ENCODE measurements around the gene MAPK8IP3.

MAPK8IP3 gene, protein sequence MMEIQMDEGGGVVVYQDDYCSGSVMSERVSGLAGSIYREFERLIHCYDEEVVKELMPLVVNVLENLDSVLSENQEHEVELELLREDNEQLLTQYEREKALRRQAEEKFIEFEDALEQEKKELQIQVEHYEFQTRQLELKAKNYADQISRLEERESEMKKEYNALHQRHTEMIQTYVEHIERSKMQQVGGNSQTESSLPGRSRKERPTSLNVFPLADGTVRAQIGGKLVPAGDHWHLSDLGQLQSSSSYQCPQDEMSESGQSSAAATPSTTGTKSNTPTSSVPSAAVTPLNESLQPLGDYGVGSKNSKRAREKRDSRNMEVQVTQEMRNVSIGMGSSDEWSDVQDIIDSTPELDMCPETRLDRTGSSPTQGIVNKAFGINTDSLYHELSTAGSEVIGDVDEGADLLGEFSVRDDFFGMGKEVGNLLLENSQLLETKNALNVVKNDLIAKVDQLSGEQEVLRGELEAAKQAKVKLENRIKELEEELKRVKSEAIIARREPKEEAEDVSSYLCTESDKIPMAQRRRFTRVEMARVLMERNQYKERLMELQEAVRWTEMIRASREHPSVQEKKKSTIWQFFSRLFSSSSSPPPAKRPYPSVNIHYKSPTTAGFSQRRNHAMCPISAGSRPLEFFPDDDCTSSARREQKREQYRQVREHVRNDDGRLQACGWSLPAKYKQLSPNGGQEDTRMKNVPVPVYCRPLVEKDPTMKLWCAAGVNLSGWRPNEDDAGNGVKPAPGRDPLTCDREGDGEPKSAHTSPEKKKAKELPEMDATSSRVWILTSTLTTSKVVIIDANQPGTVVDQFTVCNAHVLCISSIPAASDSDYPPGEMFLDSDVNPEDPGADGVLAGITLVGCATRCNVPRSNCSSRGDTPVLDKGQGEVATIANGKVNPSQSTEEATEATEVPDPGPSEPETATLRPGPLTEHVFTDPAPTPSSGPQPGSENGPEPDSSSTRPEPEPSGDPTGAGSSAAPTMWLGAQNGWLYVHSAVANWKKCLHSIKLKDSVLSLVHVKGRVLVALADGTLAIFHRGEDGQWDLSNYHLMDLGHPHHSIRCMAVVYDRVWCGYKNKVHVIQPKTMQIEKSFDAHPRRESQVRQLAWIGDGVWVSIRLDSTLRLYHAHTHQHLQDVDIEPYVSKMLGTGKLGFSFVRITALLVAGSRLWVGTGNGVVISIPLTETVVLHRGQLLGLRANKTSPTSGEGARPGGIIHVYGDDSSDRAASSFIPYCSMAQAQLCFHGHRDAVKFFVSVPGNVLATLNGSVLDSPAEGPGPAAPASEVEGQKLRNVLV (N-terminal part only)

DNA sequence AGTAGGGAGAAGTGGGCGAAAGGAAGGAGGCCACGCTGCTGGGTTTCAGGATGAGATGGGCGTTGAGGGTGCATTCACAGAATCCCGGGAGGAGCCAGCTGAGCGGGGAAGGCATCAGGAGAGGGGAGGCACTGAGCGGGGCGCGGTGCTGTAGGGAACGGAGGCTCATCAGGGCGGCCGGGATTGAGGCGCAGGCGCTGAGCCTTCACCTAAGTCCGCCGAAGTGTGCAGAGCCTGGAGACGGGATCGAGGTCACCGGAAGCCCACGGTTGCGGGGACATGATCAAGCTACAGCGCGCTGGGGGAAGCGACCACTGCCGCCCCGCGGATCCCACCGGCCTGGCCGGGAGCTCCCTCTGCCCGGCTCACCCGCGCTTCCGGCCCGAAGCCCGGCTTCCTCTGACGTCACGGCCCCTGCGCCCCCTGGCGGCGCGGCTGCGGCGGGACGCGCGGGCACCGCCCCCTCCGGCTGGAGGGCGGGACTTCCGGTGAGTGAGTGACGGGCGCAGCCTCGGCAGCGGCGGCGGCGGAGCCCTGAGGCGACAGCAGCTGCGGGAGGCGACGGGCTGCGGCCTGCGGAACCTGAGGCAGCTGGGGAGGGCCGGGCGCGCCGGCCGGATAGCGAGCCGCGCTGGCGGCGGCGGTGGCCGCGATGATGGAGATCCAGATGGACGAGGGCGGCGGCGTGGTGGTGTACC is at the start of gene MAPK8IP3:
MAPK8IP3 (plus strand) TSS at position 508 of the 698 bp plus-strand sequence; CDS start at position 653, 145 bp downstream.
- peak; percentile 94 for DNase-seq (ENCODE audit: low read depth)

GRCh38 chr16:1656808-1657617 is 49.0 kb upstream of the MAPK8IP3 start:
- no peak for DNase-seq (ENCODE audit: low read depth)

- DNase-seq (ENCODE audit: low read depth): no peak
Observed at GRCh38 chr16:1657841-1658240, 48.2 kb upstream of the MAPK8IP3 start.

DNA sequence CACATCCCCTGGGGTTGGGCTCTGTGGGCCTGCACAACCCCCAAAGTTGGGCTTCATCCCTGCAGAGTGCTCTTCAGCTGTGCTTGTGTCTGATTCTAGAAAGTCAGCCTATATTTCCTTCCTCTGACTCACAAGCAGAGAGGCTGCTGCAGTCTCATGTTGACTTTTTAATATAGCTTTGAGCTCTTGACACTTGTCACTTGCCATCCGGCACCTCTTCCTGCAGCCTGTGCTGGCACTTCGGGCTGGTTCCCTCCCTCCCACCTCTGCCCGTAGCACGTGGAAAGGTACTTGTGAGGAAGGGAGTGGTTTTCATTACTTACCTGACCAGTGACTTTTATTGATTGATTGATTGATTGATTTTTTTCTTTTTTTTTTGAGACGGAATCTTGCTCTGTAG is 47.0 kb upstream of the MAPK8IP3 start:
- DNase-seq (ENCODE audit: low read depth): no peak

DNA sequence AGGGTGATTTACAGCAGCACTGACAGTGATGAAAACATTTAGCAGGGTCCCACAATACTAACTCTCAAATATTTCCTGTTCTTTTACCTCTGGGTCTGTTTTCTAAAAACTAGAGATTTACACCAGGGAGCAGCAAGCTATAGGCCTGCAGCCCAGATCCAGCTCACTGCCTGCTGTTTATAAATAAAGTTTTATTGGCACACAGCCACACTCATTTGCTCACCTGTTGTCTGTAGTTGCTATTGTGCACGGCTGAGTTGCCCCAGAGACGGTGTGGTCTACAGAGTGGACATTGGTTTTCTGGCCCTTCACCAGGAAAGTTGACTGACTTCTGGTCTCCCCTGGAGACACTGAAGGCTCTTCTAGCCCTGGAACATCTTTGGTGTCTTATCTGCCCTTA is 44.2 kb upstream of the MAPK8IP3 start:
- DNase-seq (ENCODE audit: low read depth): no peak

DNA sequence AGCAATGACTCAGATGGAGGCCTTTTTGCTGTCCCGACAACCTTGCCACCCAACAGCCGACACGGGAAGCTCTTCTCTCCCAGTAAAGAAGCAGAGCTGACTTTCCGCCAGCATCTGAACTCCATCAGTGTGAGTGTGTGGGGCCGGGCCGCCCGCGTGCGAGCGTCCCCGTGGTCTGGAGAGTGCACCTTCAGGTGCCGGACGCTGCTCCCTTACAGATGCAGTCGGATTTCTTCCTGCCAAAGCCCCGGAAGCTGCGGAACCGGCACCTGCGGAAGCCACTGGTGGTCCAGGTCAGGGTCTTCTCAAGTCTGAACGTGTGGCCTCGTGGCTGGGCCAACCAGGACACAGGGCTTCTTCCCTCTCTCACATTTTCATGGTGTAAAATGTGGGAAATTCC is 43.5 kb upstream of the MAPK8IP3 start:
- DNase-seq (ENCODE audit: low read depth): no peak

DNA sequence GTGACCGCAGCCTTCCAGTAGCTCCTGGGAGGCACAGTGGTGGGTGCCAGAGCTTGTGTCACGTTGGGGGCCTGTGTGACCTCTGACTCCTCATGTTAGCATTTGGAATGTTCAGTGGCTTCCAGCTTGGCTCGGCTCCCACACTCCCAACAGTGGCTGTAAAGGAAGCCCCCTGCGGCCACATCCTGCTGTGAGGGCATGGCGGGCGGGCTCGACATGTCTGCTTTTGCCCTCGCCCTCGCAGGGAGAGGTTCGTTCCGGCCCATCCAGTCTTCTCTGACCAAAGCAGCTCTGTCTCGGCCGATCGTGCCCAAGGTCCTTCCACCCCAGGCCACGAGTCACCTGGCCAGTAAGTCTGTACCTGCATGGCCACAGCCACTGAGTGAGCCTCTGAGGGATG is 40.2 kb upstream of the MAPK8IP3 start:
- no peak for DNase-seq (ENCODE audit: low read depth)

DNA sequence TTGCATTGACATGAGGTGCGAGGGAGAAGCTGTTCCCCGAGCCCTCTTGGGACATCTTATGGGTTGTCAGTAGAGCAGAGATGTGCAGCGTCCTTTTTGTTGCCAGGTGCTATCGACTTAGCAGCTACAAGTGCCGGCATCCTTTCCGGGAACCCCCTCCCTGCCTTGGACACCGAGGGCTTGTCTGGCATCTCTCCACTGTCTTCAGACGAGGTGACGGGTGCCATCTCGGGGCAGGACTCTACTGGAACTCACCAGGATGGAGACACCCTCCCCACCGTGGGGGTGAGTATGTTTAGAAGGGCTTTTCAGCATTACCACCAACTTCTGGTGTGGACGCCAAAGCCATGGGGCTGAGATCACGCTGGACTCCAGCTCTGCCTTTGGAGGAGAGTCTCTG is 39.7 kb upstream of the MAPK8IP3 start:
- no peak for DNase-seq (ENCODE audit: low read depth)

GRCh38 chr16:1667271-1667670 is 38.7 kb upstream of the MAPK8IP3 start:
- DNase-seq (ENCODE audit: low read depth): no peak

- no peak for DNase-seq (ENCODE audit: low read depth)
Observed at GRCh38 chr16:1667916-1668315, 38.1 kb upstream of the MAPK8IP3 start.

- no peak for DNase-seq (ENCODE audit: low read depth)
Observed at GRCh38 chr16:1668612-1669319, 37.2 kb upstream of the MAPK8IP3 start.

DNA sequence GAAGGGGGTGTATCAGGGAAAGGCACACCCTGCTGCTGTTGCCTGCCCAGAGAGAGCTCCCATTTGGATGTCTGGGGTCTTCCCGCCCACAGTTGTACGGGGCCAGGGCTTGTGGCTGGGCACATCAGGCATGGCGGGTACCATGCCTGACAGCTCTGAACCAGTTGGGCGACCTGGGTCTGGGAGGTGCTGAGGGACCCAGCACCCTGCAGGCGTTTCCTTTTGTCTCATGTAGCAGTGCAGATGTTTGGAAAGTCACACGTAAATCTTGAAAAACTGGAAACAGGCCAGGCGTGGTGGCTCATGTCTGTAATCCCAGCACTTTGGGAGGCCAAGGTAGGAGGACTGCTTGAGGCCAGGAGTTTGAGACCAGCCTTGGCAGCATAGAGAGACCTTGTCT is 36.3 kb upstream of the MAPK8IP3 start:
- DNase-seq (ENCODE audit: low read depth): no peak

- DNase-seq (ENCODE audit: low read depth): no peak
Observed at GRCh38 chr16:1670371-1670770, 35.6 kb upstream of the MAPK8IP3 start.

- no peak for DNase-seq (ENCODE audit: low read depth)
Observed at GRCh38 chr16:1670866-1671265, 35.1 kb upstream of the MAPK8IP3 start.

DNA sequence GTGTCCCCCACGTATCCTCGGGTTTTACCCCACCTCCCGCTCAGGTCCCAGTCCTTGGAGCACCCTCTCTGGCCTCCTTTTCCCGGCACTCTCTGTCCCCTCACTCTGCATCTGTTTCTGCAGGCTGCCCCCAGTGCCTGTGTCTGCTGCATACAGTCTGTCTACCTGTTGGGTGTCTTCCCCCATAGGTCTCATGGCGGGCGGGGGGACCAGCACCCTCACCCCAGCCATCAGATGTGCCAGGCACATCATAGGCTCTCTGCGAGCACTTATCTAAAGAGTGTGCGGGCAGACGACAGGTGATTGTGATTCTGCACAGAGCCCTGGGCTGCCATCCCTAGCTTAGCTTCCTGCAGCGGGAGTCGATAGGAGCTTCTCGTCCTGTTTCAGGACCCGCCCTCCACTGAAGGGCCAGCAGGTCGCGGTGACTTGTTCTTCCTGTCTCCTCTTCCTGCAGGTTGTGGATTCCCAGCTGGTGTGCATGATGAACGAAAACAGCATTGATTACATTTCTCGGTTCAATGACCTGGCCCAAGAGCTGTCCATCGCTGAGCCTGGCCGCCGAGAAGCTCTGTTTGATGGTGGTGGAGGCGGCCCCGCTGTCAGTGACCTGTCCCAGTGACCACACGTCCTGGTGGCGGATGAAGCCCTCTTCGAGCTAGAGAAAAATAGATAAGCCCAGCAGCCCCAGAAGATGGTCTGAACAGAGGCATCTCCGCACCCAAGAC is 32.4 kb upstream of the MAPK8IP3 start:
- no peak for DNase-seq (ENCODE audit: low read depth)

DNA sequence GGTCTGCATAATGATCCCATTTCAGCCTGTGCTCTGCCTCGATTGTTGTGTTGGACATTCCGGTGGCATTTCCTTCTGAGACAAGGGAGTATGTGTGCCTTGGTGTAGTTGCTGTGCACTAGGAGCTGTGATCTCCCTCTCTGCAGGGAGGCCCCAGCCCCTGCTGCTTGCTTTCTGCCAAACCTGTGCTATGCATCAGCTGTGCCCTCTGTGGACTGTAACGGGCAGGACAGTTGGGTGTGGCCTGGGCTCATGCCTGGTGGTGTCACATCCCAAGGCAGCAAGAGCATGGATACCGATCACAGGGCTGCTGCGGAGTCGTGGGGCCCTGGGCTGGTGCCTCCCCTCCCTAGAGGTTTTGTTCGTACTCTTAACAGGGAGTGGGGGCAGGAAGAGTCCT is 31.7 kb upstream of the MAPK8IP3 start:
- DNase-seq (ENCODE audit: low read depth): no peak

- DNase-seq (ENCODE audit: low read depth): no peak
Observed at GRCh38 chr16:1674751-1675664, 31.0 kb upstream of the MAPK8IP3 start.

DNA sequence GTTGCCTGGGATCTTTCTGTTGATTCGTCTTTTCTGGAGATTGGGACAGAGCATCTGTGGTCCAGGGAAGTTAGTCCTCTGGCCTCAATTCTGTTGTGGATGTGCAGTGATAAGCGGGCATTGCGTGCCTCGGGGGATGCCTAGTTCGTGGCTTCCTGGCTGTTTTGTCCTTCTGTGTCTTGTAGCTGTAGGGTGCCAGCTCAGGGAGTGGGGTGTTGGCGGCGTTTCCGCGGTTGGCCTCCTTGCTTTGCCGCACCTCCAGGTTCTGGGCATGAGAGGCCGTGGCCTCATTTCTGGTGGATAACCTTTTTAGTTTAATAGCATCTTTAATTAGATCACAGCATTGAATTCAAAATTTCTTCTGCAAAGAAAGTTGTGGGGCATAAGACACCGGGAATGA is 29.3 kb upstream of the MAPK8IP3 start:
- no peak for DNase-seq (ENCODE audit: low read depth)

All from stimulated activated CD8-positive, alpha-beta memory T cell treated with anti-CD3 and anti-CD28 coated beads, Interleukin-12 subunit alpha, Interleukin-12 subunit beta, amount 100 ng/mL, for 4 hours (primary cell).